CD4-positive, alpha-beta T cell treated with Interleukin-4 for 4 hours (primary cell): Measurements from ENCODE around the gene DPP3.

Experiments
- DNase-seq: peaks from one replicate; pipeline ENCODE4 v3.0.0-alpha.2; 2020

Gene DPP3

GRCh38 chr11:66488957-66489356 lies 8.7 kb downstream of the DPP3 start:
- no peak for DNase-seq

- DNase-seq: no peak
These were observed 9.4 kb downstream of the DPP3 start for GRCh38 chr11:66489636-66490035.

GRCh38 chr11:66491315-66491935 lies 11.2 kb downstream of the DPP3 start:
- DNase-seq: no peak

- DNase-seq: no peak
These were observed 12.1 kb downstream of the DPP3 start for GRCh38 chr11:66492161-66492865.

- no peak for DNase-seq
These were observed 12.9 kb downstream of the DPP3 start for GRCh38 chr11:66493130-66493529.

- no peak for DNase-seq
These were observed 14.2 kb downstream of the DPP3 start for GRCh38 chr11:66494458-66494857.

GRCh38 chr11:66494935-66495334 lies 14.7 kb downstream of the DPP3 start:
- no peak for DNase-seq

- DNase-seq: no peak
These were observed 15.2 kb downstream of the DPP3 start for GRCh38 chr11:66495401-66495854.

GRCh38 chr11:66497206-66497605 lies 17.0 kb downstream of the DPP3 start:
- no peak for DNase-seq

- no peak for DNase-seq
These were observed 18.3 kb downstream of the DPP3 start for GRCh38 chr11:66498506-66498905.

GRCh38 chr11:66505276-66505816 lies 25.1 kb downstream of the DPP3 start:
- DNase-seq: no peak

- DNase-seq: no peak
These were observed 28.9 kb downstream of the DPP3 start for GRCh38 chr11:66509131-66509561.

- DNase-seq: peak; percentile 71
These were observed 30.2 kb downstream of the DPP3 start, which contains the start of gene BBS1 for GRCh38 chr11:66510271-66510989. BBS1 (plus strand) TSS chr11:66510635; CDS start chr11:66510660, 25 bp downstream.

GRCh38 chr11:66510990-66511339 lies 30.7 kb downstream of the DPP3 start:
- DNase-seq: no peak

- no peak for DNase-seq
These were observed 43.4 kb downstream of the DPP3 start for GRCh38 chr11:66523611-66524010.

GRCh38 chr11:66524304-66525040 lies 44.2 kb downstream of the DPP3 start:
- no peak for DNase-seq

- DNase-seq: no peak
These were observed 48.8 kb downstream of the DPP3 start for GRCh38 chr11:66529069-66529468.

GRCh38 chr11:66529655-66530054 lies 49.4 kb downstream of the DPP3 start:
- DNase-seq: no peak

GRCh38 chr11:66530927-66531709 lies 50.9 kb downstream of the DPP3 start:
- DNase-seq: no peak

GRCh38 chr11:66531841-66532240 lies 51.6 kb downstream of the DPP3 start:
- DNase-seq: no peak

GRCh38 chr11:66532784-66533183 lies 52.5 kb downstream of the DPP3 start:
- DNase-seq: no peak
